GM12878 (cell line): Measurements from ENCODE around the gene ARSI. TPM values are rescaled to one million over a fixed set of nuclear protein-coding genes. Genes with fewer than 3 reads are reported as not detected.

ENCODE experiments used
- ATAC-seq: fragments of 200-7000 bp; cut with Tn5 transposase; 3 replicates; pipeline ENCODE4 v1.9.1; 2020; ENCODE audit warnings: mild to moderate bottlenecking, moderate library complexity
- BruUV-seq: library from RNA; stranded (reverse); fragments of 400-500 nt; replicated peaks from 2 replicates; lab custom pipeline; 2021; lab: Mats Ljungman, UMichigan
- CTCF ChIA-PET: fragments of 300-600 bp; sonication (Branson Sonifier 250); formaldehyde crosslinking; extraction: SDS; loops from one replicate; lab custom pipeline; 2021; ENCODE audit warnings: inconsistent platforms; lab: Yijun Ruan, JAX
- POLR2A ChIA-PET: fragments of 350-600 bp; formaldehyde crosslinking; extraction: SDS; loops from one replicate; lab custom pipeline; 2021; ENCODE audit warnings: inconsistent platforms; lab: Charles Lee
- RAD21 ChIA-PET: fragments of 300-600 bp; sonication (Branson Sonifier 250); formaldehyde crosslinking; loops from one replicate; lab custom pipeline; 2023; ENCODE audit warnings: antibody characterized with exemption; ENCODE audit not compliant: unreplicated experiment; lab: Charles Lee
- SMC1A ChIA-PET: fragments of 300-600 bp; sonication (Branson Sonifier 250); formaldehyde crosslinking; loops from one replicate; lab custom pipeline; 2023; ENCODE audit not compliant: unreplicated experiment, uncharacterized antibody; lab: Charles Lee
- DNase-seq: peaks from one replicate; pipeline ENCODE4 v3.0.0-alpha.2; 2011; ENCODE audit warnings: low read depth, low spot score
- FAIRE-seq: peaks from 3 replicates; lab custom pipeline; 2011; peaks lifted over from hg19 to GRCh38; lab: Jason Lieb, UNC
- H2AFZ ChIP-seq: 2 replicates; pipeline ENCODE4 v1.6.0; 2011; ENCODE audit warnings: low read depth, low read length, control low read depth; ENCODE audit not compliant: control insufficient read depth
- H3K27ac ChIP-seq: 2 replicates; pipeline ENCODE4 v1.5.1; 2011; ENCODE audit warnings: control low read depth; ENCODE audit not compliant: control insufficient read depth, insufficient read depth
- H3K27me3 ChIP-seq, 2 experiments: replicated peaks in 1 of 2; 2 replicates each; pipeline versions ENCODE4 v1.6.0 to v1.6.1; 2011; ENCODE audit warnings: low read length in 1 of 2; ENCODE audit not compliant: control insufficient read depth in 2 of 2, insufficient read depth in 2 of 2
- H3K36me3 ChIP-seq, 2 experiments: 2 replicates each; pipeline ENCODE4 v1.5.1; 2011; ENCODE audit warnings: low read length in 1 of 2; ENCODE audit not compliant: control insufficient read depth in 2 of 2, insufficient read depth in 2 of 2
- H3K4me1 ChIP-seq: 2 replicates; pipeline ENCODE4 v1.6.1; 2011; ENCODE audit warnings: mild to moderate bottlenecking, low read length, moderate library complexity, mixed read lengths; ENCODE audit not compliant: control insufficient read depth, insufficient read depth
- H3K4me2 ChIP-seq: 2 replicates; pipeline ENCODE4 v1.6.0; 2011; ENCODE audit warnings: control low read depth; ENCODE audit not compliant: control insufficient read depth, insufficient read depth
- H3K4me3 ChIP-seq: fragments of 200-600 bp; sonication (generic); 2 replicates; pipeline ENCODE4 v1.5.1; 2016
- H3K79me2 ChIP-seq: 2 replicates; pipeline ENCODE4 v1.6.0; 2011; ENCODE audit warnings: low read length; ENCODE audit not compliant: control insufficient read depth, insufficient read depth
- H3K9ac ChIP-seq: 2 replicates; pipeline ENCODE4 v1.8.0; 2011; ENCODE audit warnings: low read length, control low read depth, mixed read lengths; ENCODE audit not compliant: control insufficient read depth, insufficient read depth
- H3K9me3 ChIP-seq: replicated peaks from 3 replicates; pipeline ENCODE4 v1.5.1; 2011; ENCODE audit warnings: mild to moderate bottlenecking, low read length; ENCODE audit not compliant: control insufficient read depth, insufficient read depth
- H4K20me1 ChIP-seq: 2 replicates; pipeline ENCODE4 v1.6.0; 2011; ENCODE audit not compliant: control insufficient read depth, insufficient read depth
- BCL3 ChIP-seq: IDR thresholded peaks from 2 replicates; pipeline ENCODE4 v1.6.1; 2011; ENCODE audit warnings: borderline replicate concordance, low read depth, mild to moderate bottlenecking, moderate library complexity, low read length; ENCODE audit not compliant: insufficient read depth, poor library complexity, severe bottlenecking
- BHLHE40 ChIP-seq, 2 experiments: fragments of 450-650 bp in 1 of 2; IDR thresholded peaks; 2 replicates each; pipeline ENCODE4 v1.6.1; 2011 to 2017; ENCODE audit warnings: low read depth in 2 of 2, borderline replicate concordance in 1 of 2, improper control_type of control experiment in 1 of 2, low read length in 1 of 2, mild to moderate bottlenecking in 1 of 2
- CREB1 ChIP-seq: IDR thresholded peaks from 2 replicates; pipeline ENCODE4 v1.6.1; 2012; ENCODE audit warnings: low read depth, mild to moderate bottlenecking, inconsistent platforms
- CREM ChIP-seq: IDR thresholded peaks from 2 replicates; pipeline ENCODE4 v1.6.1; 2014; ENCODE audit warnings: antibody characterized with exemption, low read depth
- DPF2 ChIP-seq: fragments of 450-650 bp; IDR thresholded peaks from 2 replicates; pipeline ENCODE4 v1.6.1; 2017; ENCODE audit warnings: mild to moderate bottlenecking
- EGR1 ChIP-seq, 2 experiments: IDR thresholded peaks; 1 replicate in 1 of 2; 2 replicates in 1 of 2; pipeline ENCODE4 v1.6.1; 2011 to 2012; ENCODE audit warnings: low read depth in 2 of 2, low read length in 2 of 2, borderline replicate concordance in 1 of 2, mild to moderate bottlenecking in 1 of 2, moderate library complexity in 1 of 2
- HDAC2 ChIP-seq: fragments of 200-600 bp; sonication (generic); IDR thresholded peaks from 2 replicates; pipeline ENCODE4 v1.6.1; 2017
- IKZF2 ChIP-seq, 2 experiments: fragments of 450-650 bp; IDR thresholded peaks; 2 replicates each; pipeline ENCODE4 v1.6.1; 2017; ENCODE audit warnings: mild to moderate bottlenecking in 2 of 2, moderate library complexity in 2 of 2
- IRF3 ChIP-seq: fragments of 450-650 bp; IDR thresholded peaks from 2 replicates; pipeline ENCODE4 v1.6.1; 2014; ENCODE audit warnings: mild to moderate bottlenecking
- MXI1 ChIP-seq: fragments of 150-350 bp; IDR thresholded peaks from 2 replicates; pipeline ENCODE4 v1.6.1; 2011; ENCODE audit warnings: low read depth, mild to moderate bottlenecking, inconsistent platforms, low read length, improper control_type of control experiment
- NFYA ChIP-seq: IDR thresholded peaks from 2 replicates; pipeline ENCODE4 v1.6.1; 2011; ENCODE audit warnings: low read depth, mild to moderate bottlenecking, low read length, improper control_type of control experiment, borderline replicate concordance
- NKRF ChIP-seq: fragments of 450-650 bp; conservative IDR thresholded peaks from 2 replicates; pipeline ENCODE4 v1.6.1; 2017; ENCODE audit warnings: mild to moderate bottlenecking, moderate library complexity
- POU2F2 ChIP-seq: IDR thresholded peaks from 3 replicates; pipeline ENCODE4 v1.6.1; 2011; ENCODE audit warnings: low read depth, mild to moderate bottlenecking, low read length, borderline replicate concordance
- RELA ChIP-seq: fragments of 450-650 bp; IDR thresholded peaks from 2 replicates; pipeline ENCODE4 v1.8.0; 2014; ENCODE audit warnings: borderline replicate concordance; ENCODE audit not compliant: partially characterized antibody
- RFX5 ChIP-seq: IDR thresholded peaks from 2 replicates; pipeline ENCODE4 v1.6.1; 2011; ENCODE audit warnings: low read depth, low read length, improper control_type of control experiment
- SP1 ChIP-seq: IDR thresholded peaks from one replicate; pipeline ENCODE4 v1.6.1; 2011; ENCODE audit warnings: low read depth, low read length
- SUPT20H ChIP-seq: IDR thresholded peaks from 2 replicates; pipeline ENCODE4 v1.6.1; 2011; ENCODE audit warnings: low read depth, mild to moderate bottlenecking, low read length, moderate library complexity, borderline replicate concordance; ENCODE audit not compliant: control insufficient read depth
- TARDBP ChIP-seq: IDR thresholded peaks from 2 replicates; pipeline ENCODE4 v1.6.1; 2016; ENCODE audit warnings: borderline replicate concordance
- TBL1XR1 ChIP-seq: IDR thresholded peaks from 2 replicates; pipeline ENCODE4 v1.6.1; 2012; ENCODE audit warnings: low read depth, low read length, improper control_type of control experiment
- ZNF384 ChIP-seq: IDR thresholded peaks from 2 replicates; pipeline ENCODE4 v1.6.1; 2012; ENCODE audit warnings: low read depth, mild to moderate bottlenecking, low read length, improper control_type of control experiment, borderline replicate concordance
- WGBS: methylation state at CpG from one replicate; pipeline ENCODE4 v1.1.6; 2016; ENCODE audit warnings: low lambda C conversion rate; ENCODE audit not compliant: insufficient replicate concordance, insufficient coverage; ENCODE audit errors: missing lambda C conversion rate; 5-methylcytosine and 5-hydroxymethylcytosine counted together
- in situ Hi-C: fragments of 300-500 bp; cut with MboI; formaldehyde crosslinking; loops from 9 replicates; pipeline ENCODE4 v1.14.3; 2018; ENCODE audit warnings: mixed read lengths
- intact Hi-C: fragments of 100-400 bp; cut with micrococcal nuclease; formaldehyde crosslinking; loops from one replicate; pipeline ENCODE4 v1.14.2; 2022; ENCODE audit not compliant: unreplicated experiment
- polyA plus RNA-seq, 11 experiments: library from polyadenylated mRNA; depleted of rRNA in 4 of 11; unstranded in 6 of 11; stranded (reverse) in 5 of 11; fragments of >200 nt; fragmentation: Nextera tagmentation in 4 of 11; fragmentation: Illumina TruSeq in 1 of 11; extraction: Ambion mirVana in 4 of 11; extraction: Trizol in 1 of 11; gene quantifications; 1 replicate in 1 of 11; 2 replicates in 10 of 11; pipeline versions ENCODE4 v1.2.1 to v1.2.3, GENCODE V29; 2011 to 2016; ENCODE audit warnings: inconsistent platforms in 2 of 11, missing spikeins in 2 of 11, low read depth in 1 of 11
- total RNA-seq, 4 experiments: library from RNA; depleted of rRNA in 3 of 4; stranded (reverse); fragments of >200 nt in 3 of 4; fragmentation: Illumina TruSeq in 1 of 4; extraction: Trizol in 1 of 4; gene quantifications; 2 replicates each; pipeline versions ENCODE4 v1.2.1 to v1.2.3, GENCODE V29; 2013 to 2021

Gene ARSI
- total and polyA plus RNA-seq, 10 of the 15 experiments (the other 5 are each of a cell fraction or from before 2014, with no cell fraction given) = not detected

- ChIA-PET SMC1A (interaction anchor here (0.8 to 2.1 kb wide), 6 partner anchors 12 to 187 kb away, joined by 3 to 7 read pairs (median 5); no protein-coding TSS in a partner anchor), POLR2A (interaction anchor here (0.6 kb wide), 1 partner anchor 497 kb away, joined by 3 read pairs; no protein-coding TSS in a partner anchor), RAD21 (interaction anchor here (1.1 to 3.4 kb wide), 4 partner anchors 68 to 101 kb away, joined by 3 to 14 read pairs (median 3); no protein-coding TSS in a partner anchor), CTCF (interaction anchor here (1.0 to 5.1 kb wide), 16 partner anchors 10 to 356 kb away, joined by 3 to 27 read pairs (median 5); no protein-coding TSS in a partner anchor)
- WGBS = 38% methylated on average over 6 of the region's 6 CpGs
- no peaks in the 10 kb centered on the region for H3K9me3 ChIP-seq
- peaks cover 8% of the 10 kb centered on the region; the same call in 1 of the 2 replicates for H3K4me1 ChIP-seq
- no peak overlapping the region for H2AFZ ChIP-seq
- H3K27ac ChIP-seq = no peak overlapping the region
- H3K4me2 ChIP-seq = no peak overlapping the region
- H3K27me3 ChIP-seq = no peaks in the 10 kb centered on the region
- FAIRE-seq = no peak
- BruUV-seq = no TSS peak
- H3K9ac ChIP-seq = no peak overlapping the region
- H4K20me1 ChIP-seq = no peaks in the 10 kb centered on the region
- ATAC-seq = no peak
- in situ Hi-C loops (no loop called here), intact Hi-C loops (loop anchor here (1.0 to 10.0 kb wide), 5 partner anchors 77 to 219 kb away; no protein-coding TSS in a partner anchor)
- H3K4me3 ChIP-seq = no peak overlapping the region
- TF ChIP-seq SP1 (no peak), TARDBP (no peak), NFYA (no peak), HDAC2 (no peak), IRF3 (no peak), SUPT20H (no peak), CREM (no peak), TBL1XR1 (no peak), POU2F2 (no peak), ZNF384 (no peak), NKRF (no peak), RELA (no peak), BCL3 (no peak), EGR1 (IDR thresholded peaks at IDR 0.05; ENCODE audit: borderline replicate concordance in 1 of 2, low read depth in 2 of 2, low read length in 2 of 2) (no peak), DPF2 (no peak), RFX5 (no peak), MXI1 (no peak), BHLHE40 (IDR thresholded peaks at IDR 0.05; ENCODE audit: borderline replicate concordance in 1 of 2, low read depth in 2 of 2, low read length in 1 of 2) (no peak), CREB1 (no peak), IKZF2 (IDR thresholded peaks at IDR 0.05) (no peak)
- no peaks in the 10 kb centered on the region for H3K36me3 ChIP-seq
- no peaks in the 10 kb centered on the region for H3K79me2 ChIP-seq
- DNase-seq = no peak
Measured at GRCh38 chr5:150349681-150350275, 47.1 kb upstream of the ARSI start.
